Right cardiac atrium (tissue), 5 donors: ENCODE measurements around the gene FAM222A. TPM values are rescaled to one million over a fixed set of nuclear protein-coding genes. Genes with fewer than 3 reads are reported as not detected.
A peak's percentile ranks its signal among the peaks of the same experiment; 100 is the strongest.

Experiments
- ATAC-seq, 2 donors: fragments of 200-7000 bp; cut with Tn5 transposase; one replicate each; pipeline versions ENCODE4 v1.8.0 to v1.9.1; 2020; ENCODE audit warnings: moderate library complexity in 2 of 2, mild to moderate bottlenecking in 1 of 2
- DNase-seq, 3 donors: peaks; one replicate each; pipeline ENCODE4 v3.0.0-alpha.2; 2020
- H3K27ac ChIP-seq: one replicate; pipeline ENCODE4 v1.5.1; 2013; ENCODE audit warnings: mild to moderate bottlenecking, low read length, control low read depth, moderate library complexity
- H3K27me3 ChIP-seq: one replicate; pipeline ENCODE4 v1.6.1; 2013; ENCODE audit not compliant: control insufficient read depth, insufficient read depth
- H3K4me1 ChIP-seq: one replicate; pipeline ENCODE4 v1.6.1; 2013; ENCODE audit warnings: low read length; ENCODE audit not compliant: control insufficient read depth, insufficient read depth
- H3K4me3 ChIP-seq: one replicate; pipeline ENCODE4 v1.5.1; 2013; ENCODE audit warnings: low read length, control low read depth
- H3K9me3 ChIP-seq: one replicate; pipeline ENCODE4 v1.6.1; 2013; ENCODE audit warnings: low read length; ENCODE audit not compliant: control insufficient read depth
- WGBS: extraction: QIAGEN DNeasy Blood & Tissue Kit; methylation state at CpG from one replicate; pipeline ENCODE4 v1.1.7; 2013; 5-methylcytosine and 5-hydroxymethylcytosine counted together
- intact Hi-C, 4 donors: fragments of 100-400 bp; cut with DNase I; formaldehyde crosslinking; loops; one replicate each; pipeline versions ENCODE4 v1.11.0 to v1.14.0; 2022 to 2023
- polyA plus RNA-seq: library from polyadenylated mRNA; stranded (reverse); fragments of 200-250 nt; gene quantifications from one replicate; pipeline ENCODE4 v1.2.3, GENCODE V29; 2013
- total RNA-seq, 4 donors: library from RNA; stranded (reverse); fragmentation: NEBNext Ultra II Directional; extraction: Animal tissue kit (Norgen Biotek cat#: 25700); gene quantifications; one replicate each; pipeline ENCODE4 v1.2.1, GENCODE V29; 2021
- donor health status: healthy with polysubstance abuse.
- donor health status: DM: no; HTN: yes; CAD: no.
- donor health status: DM: no; HTN: no; CAD: no.
- donor health status: DM: no; HTN: yes; CAD: no; lungs with severe emphysema.
- donor health status: DM: yes; HTN: yes; CAD: no.

FAM222A gene
- total and polyA plus RNA-seq, 5 donors = 9.3 to 16.4 (median 10.6) TPM

GRCh38 chr12:109781668-109782325 is 68.2 kb downstream of the FAM222A start:
- intact Hi-C loops = no loop called here
- no peaks in the 10 kb centered on the region for H3K27me3 ChIP-seq
- ATAC-seq (no peak), DNase-seq (no peak)
- no peaks in the 10 kb centered on the region for H3K9me3 ChIP-seq
- no peaks in the 10 kb centered on the region for H3K4me1 ChIP-seq
- H3K27ac ChIP-seq = no peak overlapping the region
- H3K4me3 ChIP-seq = no peak overlapping the region
- WGBS = 82% methylated on average over 10 of the region's 10 CpGs

DNA sequence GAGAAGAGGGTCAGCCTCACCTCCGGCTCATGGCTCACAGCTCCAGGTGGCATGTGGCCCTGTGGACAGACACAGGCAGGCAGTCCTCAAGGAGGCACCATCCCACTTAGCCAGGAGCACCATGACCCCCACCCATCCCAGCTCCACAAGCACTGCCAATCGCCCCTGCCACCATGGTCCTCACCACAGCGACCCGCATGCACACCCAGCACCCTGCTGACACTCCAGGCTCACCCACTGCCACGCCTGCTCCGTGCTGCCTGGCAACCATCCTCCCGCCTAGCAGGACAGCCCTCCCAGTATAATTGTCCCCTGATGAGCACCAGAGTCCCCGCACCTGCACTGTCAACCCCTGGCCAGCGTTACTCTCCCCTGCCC is 68.7 kb downstream of the FAM222A start:
- 90% methylated on average over 9 of the region's 9 CpGs for WGBS
- DNase-seq = no peak
- H3K27me3 ChIP-seq = no peaks in the 10 kb centered on the region
- no peaks in the 10 kb centered on the region for H3K9me3 ChIP-seq
- no peak for ATAC-seq
- no peaks in the 10 kb centered on the region for H3K4me1 ChIP-seq
- no peak overlapping the region for H3K27ac ChIP-seq
- no peak overlapping the region for H3K4me3 ChIP-seq
- intact Hi-C loops = no loop called here

DNA sequence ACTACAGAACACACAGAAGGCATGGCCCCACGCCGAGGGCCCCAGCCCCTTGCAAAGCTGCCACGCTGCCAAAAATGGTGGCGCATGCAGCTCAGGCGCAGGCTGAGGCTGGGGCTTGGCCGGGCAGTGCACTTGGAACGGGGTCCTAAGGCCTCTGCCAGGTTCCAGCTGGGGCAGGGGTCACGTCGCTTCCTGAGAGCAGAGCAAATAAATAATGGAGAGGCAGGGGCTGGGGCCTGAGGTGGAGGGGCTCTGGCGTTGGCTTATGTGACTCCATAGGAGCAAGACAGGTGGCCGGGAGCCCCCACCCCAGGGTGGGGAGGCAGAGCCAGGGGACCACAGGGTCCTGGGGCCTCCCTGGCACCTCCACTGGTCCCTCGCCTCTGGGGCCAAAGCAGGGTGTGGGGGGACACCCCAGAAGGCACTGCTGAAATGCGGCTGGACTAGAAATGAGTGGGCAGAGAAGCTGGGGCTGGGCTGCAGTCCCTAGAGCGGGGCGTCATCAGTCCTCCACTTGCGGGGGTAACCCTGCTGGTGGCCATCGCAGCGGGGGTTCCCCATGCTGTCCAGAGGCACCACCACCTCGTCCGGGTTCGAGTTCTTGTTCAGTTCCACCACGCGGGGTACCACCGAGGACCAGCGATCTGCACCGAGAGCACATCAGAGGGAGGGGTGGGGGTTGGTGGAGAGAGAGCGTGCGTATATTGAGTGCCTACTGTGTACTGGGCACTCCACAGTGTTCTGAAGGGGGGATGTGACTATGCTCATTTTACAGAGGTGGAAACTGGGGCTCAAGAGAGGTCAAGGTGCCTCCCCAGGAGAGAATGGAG is 69.7 kb downstream of the FAM222A start:
- Histone ChIP-seq H3K27ac (no peak overlapping the region), H3K27me3 (no peaks in the 10 kb centered on the region), H3K4me3 (no peak overlapping the region), H3K4me1 (no peaks in the 10 kb centered on the region), H3K9me3 (no peaks in the 10 kb centered on the region)
- no peak for DNase-seq
- intact Hi-C loops = no loop called here
- 88% methylated on average over 28 of the region's 28 CpGs for WGBS
- ATAC-seq = no peak

- no peaks in the 10 kb centered on the region for H3K27me3 ChIP-seq
These were observed 70.3 kb downstream of the FAM222A start for GRCh38 chr12:109783965-109784244.

GRCh38 chr12:109785854-109786253 is 72.2 kb downstream of the FAM222A start:
- intact Hi-C loops = no loop called here
- H3K9me3 ChIP-seq = no peaks in the 10 kb centered on the region
- DNase-seq (no peak), ATAC-seq (no peak)
- no peaks in the 10 kb centered on the region for H3K27me3 ChIP-seq
- H3K27ac ChIP-seq = no peak overlapping the region
- WGBS = 95% methylated on average over 4 of the region's 4 CpGs
- H3K4me3 ChIP-seq = no peak overlapping the region
- no peaks in the 10 kb centered on the region for H3K4me1 ChIP-seq

More at GRCh38 chr12:109783965-109784244, 70.3 kb downstream of the FAM222A start:
- Histone ChIP-seq H3K27ac (no peak overlapping the region), H3K4me3 (no peak overlapping the region), H3K9me3 (no peaks in the 10 kb centered on the region), H3K4me1 (no peaks in the 10 kb centered on the region)
- intact Hi-C loops = no loop called here
- WGBS = 84% methylated on average over 8 of the region's 8 CpGs
- DNase-seq (no peak), ATAC-seq (no peak)

GRCh38 chr12:109786799-109787198 is 73.2 kb downstream of the FAM222A start:
- no peak overlapping the region for H3K27ac ChIP-seq
- no peak for ATAC-seq
- intact Hi-C loops = no loop called here
- WGBS = 86% methylated on average over 9 of the region's 9 CpGs
- no peaks in the 10 kb centered on the region for H3K9me3 ChIP-seq
- no peaks in the 10 kb centered on the region for H3K27me3 ChIP-seq
- no peak for DNase-seq
- no peaks in the 10 kb centered on the region for H3K4me1 ChIP-seq
- H3K4me3 ChIP-seq = no peak overlapping the region

DNA sequence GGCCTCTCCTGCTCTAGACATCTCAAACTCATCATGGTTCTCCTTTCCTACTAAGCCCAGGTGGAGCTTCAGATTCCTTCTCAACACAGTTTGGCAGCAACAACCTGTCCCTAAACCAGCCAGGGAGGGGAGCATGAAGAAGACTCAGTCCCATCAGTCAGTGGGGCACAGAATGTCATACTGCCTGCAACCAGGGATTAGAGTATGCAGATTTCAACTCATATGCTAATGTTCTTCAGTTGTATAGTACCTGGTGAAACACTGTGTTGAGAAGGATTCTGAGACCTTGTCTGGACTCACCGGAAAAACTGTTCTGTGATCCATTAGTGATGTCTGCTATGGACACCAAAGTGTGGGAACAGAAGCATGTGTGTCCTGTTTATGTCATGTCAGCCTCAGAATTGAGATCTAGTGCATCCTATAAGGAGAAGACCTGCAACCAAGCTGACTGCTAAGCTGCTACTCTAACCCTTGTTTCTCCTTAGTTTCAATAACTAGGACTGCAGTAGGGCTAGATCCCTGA is 76.0 kb downstream of the FAM222A start:
- Histone ChIP-seq H3K4me3 (no peak overlapping the region), H3K9me3 (no peaks in the 10 kb centered on the region), H3K27ac (no peak overlapping the region), H3K27me3 (no peaks in the 10 kb centered on the region), H3K4me1 (no peaks in the 10 kb centered on the region)
- intact Hi-C loops = no loop called here
- no peak for ATAC-seq
- WGBS = 86% methylated on average over 1 of the region's 1 CpG
- no peak for DNase-seq

GRCh38 chr12:109792992-109793391 is 79.4 kb downstream of the FAM222A start:
- Histone ChIP-seq H3K9me3 (no peaks in the 10 kb centered on the region), H3K27me3 (no peaks in the 10 kb centered on the region), H3K4me3 (no peak overlapping the region), H3K27ac (no peak overlapping the region), H3K4me1 (no peaks in the 10 kb centered on the region)
- intact Hi-C loops = no loop called here
- DNase-seq (no peak), ATAC-seq (no peak)

DNA sequence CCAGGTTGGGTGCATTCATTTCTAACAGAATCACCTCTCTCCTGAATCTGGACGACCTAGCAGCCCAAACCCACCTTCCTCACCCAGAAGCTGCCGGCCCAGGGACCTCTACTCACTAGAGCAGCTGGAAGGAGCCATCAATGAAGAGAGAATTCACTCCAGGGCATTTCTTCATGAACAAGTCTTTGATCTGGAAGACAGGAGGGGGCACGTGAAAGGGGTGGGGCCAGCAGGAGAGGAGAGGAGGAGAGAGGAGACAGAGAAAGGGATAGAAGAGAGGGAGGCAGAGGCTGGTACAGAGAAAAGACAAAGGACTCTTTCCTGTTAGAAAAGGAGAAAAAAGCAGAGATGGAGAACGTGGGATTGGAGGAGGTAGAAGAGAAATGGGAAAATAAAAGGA is 79.8 kb downstream of the FAM222A start:
- intact Hi-C loops = no loop called here
- DNase-seq = no peak
- no peaks in the 10 kb centered on the region for H3K9me3 ChIP-seq
- ATAC-seq = no peak
- no peak overlapping the region for H3K4me3 ChIP-seq
- H3K4me1 ChIP-seq = no peaks in the 10 kb centered on the region
- H3K27ac ChIP-seq = no peak overlapping the region
- H3K27me3 ChIP-seq = no peaks in the 10 kb centered on the region
- WGBS = 45% methylated on average over 4 of the region's 4 CpGs

GRCh38 chr12:109793826-109794501 is 80.3 kb downstream of the FAM222A start:
- intact Hi-C loops = no loop called here
- H3K27me3 ChIP-seq = no peaks in the 10 kb centered on the region
- no peaks in the 10 kb centered on the region for H3K9me3 ChIP-seq
- H3K4me3 ChIP-seq = no peak overlapping the region
- ATAC-seq = peak in 1 of 2 donors; percentile 24
- H3K27ac ChIP-seq = no peak overlapping the region
- 86% methylated on average over 26 of the region's 26 CpGs for WGBS
- no peaks in the 10 kb centered on the region for H3K4me1 ChIP-seq
- DNase-seq = no peak

DNA sequence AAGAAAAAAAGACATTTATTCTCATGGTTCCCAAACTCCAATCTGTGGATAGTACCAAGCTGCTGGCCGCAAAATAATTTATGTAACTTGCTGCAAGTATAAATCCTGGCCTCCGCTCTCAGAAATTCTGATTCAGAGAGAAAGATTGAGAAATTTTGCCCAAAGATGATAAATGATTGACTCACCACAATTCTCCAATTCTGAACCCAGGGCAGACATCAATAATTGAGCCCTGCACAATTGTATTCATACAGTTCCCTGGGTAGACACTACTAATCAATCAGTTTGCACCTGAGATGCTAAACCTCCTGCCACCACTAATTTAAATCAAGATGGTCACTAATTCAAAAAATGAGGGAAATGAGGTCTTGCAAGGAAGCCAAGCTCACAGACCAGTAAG is 81.4 kb downstream of the FAM222A start:
- no peaks in the 10 kb centered on the region for H3K27me3 ChIP-seq
- no peaks in the 10 kb centered on the region for H3K9me3 ChIP-seq
- H3K27ac ChIP-seq = no peak overlapping the region
- intact Hi-C loops = no loop called here
- no peak for DNase-seq
- H3K4me3 ChIP-seq = no peak overlapping the region
- ATAC-seq = no peak
- H3K4me1 ChIP-seq = no peaks in the 10 kb centered on the region
- WGBS = 98% methylated on average over 2 of the region's 2 CpGs
